GM23338 (cell line): ENCODE measurements around the gene RGS3. TPM values are rescaled to one million over a fixed set of nuclear protein-coding genes. Genes with fewer than 3 reads are reported as not detected.

Experiments used
- ATAC-seq: fragments of 200-7000 bp; cut with Tn5 transposase; 3 replicates; pipeline ENCODE4 v1.9.1; 2020
- DNase-seq: peaks from one replicate; pipeline ENCODE4 v3.0.0-alpha.2; 2015; ENCODE audit warnings: low spot score
- H2AFZ ChIP-seq: fragments of 200-600 bp; sonication (generic); 2 replicates; pipeline ENCODE4 v1.8.0; 2016; ENCODE audit warnings: antibody characterized with exemption, mild to moderate bottlenecking, moderate library complexity
- H3F3A ChIP-seq: fragments of 200-600 bp; sonication (generic); replicated peaks from 2 replicates; pipeline ENCODE4 v1.8.0; 2017; ENCODE audit warnings: antibody characterized with exemption, mixed run types, low read depth
- H3K27ac ChIP-seq: fragments of 200-600 bp; sonication (generic); 2 replicates; pipeline ENCODE4 v1.6.1; 2016; ENCODE audit warnings: low read depth
- H3K27me3 ChIP-seq: fragments of 200-600 bp; sonication (generic); 2 replicates; pipeline ENCODE4 v1.8.0; 2016; ENCODE audit warnings: mild to moderate bottlenecking, mixed run types, moderate library complexity; ENCODE audit not compliant: insufficient read depth
- H3K36me3 ChIP-seq: fragments of 200-600 bp; sonication (generic); 2 replicates; pipeline ENCODE4 v1.8.0; 2016; ENCODE audit warnings: mild to moderate bottlenecking; ENCODE audit not compliant: insufficient read depth
- H3K4me1 ChIP-seq: fragments of 200-600 bp; sonication (generic); 2 replicates; pipeline ENCODE4 v1.8.0; 2016; ENCODE audit warnings: mild to moderate bottlenecking, moderate library complexity; ENCODE audit not compliant: insufficient read depth
- H3K4me2 ChIP-seq: fragments of 200-600 bp; sonication (generic); 2 replicates; pipeline ENCODE4 v1.7.1; 2017; ENCODE audit warnings: mixed run types
- H3K4me3 ChIP-seq: fragments of 200-600 bp; sonication (generic); 2 replicates; pipeline ENCODE4 v1.6.1; 2016; ENCODE audit warnings: mixed run types
- H3K79me2 ChIP-seq: fragments of 200-600 bp; sonication (generic); replicated peaks from 2 replicates; pipeline ENCODE4 v1.8.0; 2017; ENCODE audit warnings: mild to moderate bottlenecking; ENCODE audit not compliant: insufficient read depth
- H3K9me2 ChIP-seq: fragments of 200-600 bp; sonication (generic); 2 replicates; pipeline ENCODE4 v1.8.0; 2017; ENCODE audit not compliant: insufficient read depth
- H4K20me1 ChIP-seq: fragments of 200-600 bp; sonication (generic); replicated peaks from 2 replicates; pipeline ENCODE4 v1.8.0; 2017; ENCODE audit warnings: mild to moderate bottlenecking; ENCODE audit not compliant: insufficient read depth
- H3K27ac Mint-ChIP-seq: 2 replicates; pipeline ENCODE4 v1.8.0; 2020; ENCODE audit warnings: inconsistent platforms, mild to moderate bottlenecking, moderate library complexity, mixed read lengths
- H3K27me3 Mint-ChIP-seq: 3 replicates; pipeline ENCODE4 v1.8.0; 2022; ENCODE audit warnings: low read depth, mild to moderate bottlenecking, moderate library complexity, mixed read lengths, inconsistent platforms; ENCODE audit not compliant: insufficient read depth, poor library complexity
- H3K36me3 Mint-ChIP-seq: 3 replicates; pipeline ENCODE4 v1.8.0; 2021; ENCODE audit warnings: low read depth, mild to moderate bottlenecking, inconsistent platforms, moderate library complexity, mixed read lengths
- H3K4me1 Mint-ChIP-seq: 3 replicates; pipeline ENCODE4 v1.8.0; 2020; ENCODE audit warnings: mild to moderate bottlenecking, inconsistent platforms, mixed read lengths
- H3K4me3 Mint-ChIP-seq: 3 replicates; pipeline ENCODE4 v1.8.0; 2021; ENCODE audit warnings: moderate library complexity, mild to moderate bottlenecking, inconsistent platforms, mixed read lengths
- H3K9me3 Mint-ChIP-seq: 3 replicates; pipeline ENCODE4 v1.8.0; 2020; ENCODE audit warnings: moderate library complexity, mild to moderate bottlenecking, inconsistent platforms, mixed read lengths
- ETS1 ChIP-seq: IDR thresholded peaks from 2 replicates; pipeline ENCODE4 v1.6.1; 2016; ENCODE audit warnings: antibody characterized with exemption
- JUNB ChIP-seq: IDR thresholded peaks from one replicate; pipeline ENCODE4 v1.6.1; 2016; ENCODE audit warnings: antibody characterized with exemption; ENCODE audit not compliant: unreplicated experiment
- NANOG ChIP-seq: IDR thresholded peaks from 2 replicates; pipeline ENCODE4 v1.6.1; 2016; ENCODE audit warnings: antibody characterized with exemption, borderline replicate concordance
- POLR2AphosphoS5 ChIP-seq: IDR thresholded peaks from 2 replicates; pipeline ENCODE4 v1.6.1; 2016; ENCODE audit warnings: antibody characterized with exemption, low read depth
- ZNF331 ChIP-seq: fragments of 250-450 bp; sonication (Bioruptor Pico); IDR thresholded peaks from 2 replicates; pipeline ENCODE4 v1.5.0; 2020; ENCODE audit warnings: low read depth, mild to moderate bottlenecking, moderate library complexity
- ZNF462 ChIP-seq: fragments of 250-450 bp; sonication (Bioruptor Pico); IDR thresholded peaks from 2 replicates; pipeline ENCODE4 v1.5.0; 2020; ENCODE audit warnings: mild to moderate bottlenecking, moderate library complexity
- polyA plus RNA-seq: library from polyadenylated mRNA; unstranded; fragments of >200 nt; fragmentation: Nextera tagmentation; extraction: Ambion mirVana; gene quantifications from 2 replicates; pipeline ENCODE4 v1.2.1, GENCODE V29; 2016
- total RNA-seq: library from RNA; depleted of rRNA; stranded (reverse); fragments of >200 nt; shearing (Covaris generic); gene quantifications from 2 replicates; pipeline ENCODE4 v1.2.3, GENCODE V29; 2014

The RGS3 gene
- total and polyA plus RNA-seq, 2 experiments from 2014 or later = 14.2 to 24.3 TPM

DNA sequence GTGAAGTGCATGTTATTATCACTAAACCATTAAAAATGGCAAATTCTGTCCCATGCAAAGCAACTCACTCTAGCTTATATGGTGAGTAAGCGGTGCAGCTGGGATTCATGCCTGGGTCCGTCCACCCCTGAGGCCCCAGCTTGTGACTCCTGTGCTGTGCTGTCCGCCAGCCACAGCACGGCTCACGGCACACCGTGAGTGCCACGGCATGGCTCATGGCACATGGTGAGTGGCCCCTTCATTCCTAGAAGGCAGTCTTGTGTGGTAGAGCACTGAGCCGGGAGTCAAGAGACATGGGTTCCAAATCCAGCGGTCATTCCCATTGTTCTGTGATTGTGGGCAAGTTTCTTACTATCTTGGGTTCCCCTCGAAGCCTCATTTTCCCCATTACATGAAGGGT is 18.8 kb downstream of the RGS3 start (continued):
- TF ChIP-seq ZNF462 (CRISPR knock-in tag) (no peak), POLR2AphosphoS5 (no peak), ZNF331 (no peak), ETS1 (no peak)

DNA sequence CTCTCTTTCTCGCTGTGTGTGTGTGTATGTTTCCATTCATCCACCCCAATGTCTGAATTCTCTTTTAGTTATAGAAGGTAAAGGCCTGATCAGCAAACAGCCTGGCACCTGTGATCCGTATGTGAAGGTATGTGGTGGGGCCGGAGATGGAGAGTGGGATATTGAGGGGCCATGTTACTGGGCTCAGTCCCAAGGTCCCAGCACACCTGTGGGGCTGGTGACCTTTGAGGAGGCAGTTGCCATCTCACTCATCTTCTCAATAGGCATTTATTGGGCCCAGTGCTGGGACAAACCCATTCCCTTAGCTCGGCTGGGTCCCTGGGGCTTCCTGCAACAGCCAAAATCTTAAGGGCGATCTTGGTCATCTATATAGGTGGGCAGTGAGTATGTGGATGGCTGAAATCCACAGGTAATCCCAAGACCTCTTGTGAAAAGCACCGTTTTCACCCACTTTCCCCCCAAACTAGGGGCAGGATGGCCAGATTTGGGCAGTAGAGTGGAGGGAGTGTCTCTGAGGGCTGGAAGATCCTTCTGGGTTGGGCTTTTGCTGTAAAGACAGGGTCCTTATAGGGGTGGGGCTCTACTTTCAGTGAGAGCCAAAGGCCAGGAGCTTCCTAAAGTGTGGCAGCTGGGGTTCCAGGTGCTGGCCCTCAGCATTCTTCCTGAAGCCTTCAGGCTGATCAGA is 19.6 kb downstream of the RGS3 start:
- TF ChIP-seq ETS1 (no peak), JUNB (no peak), NANOG (no peak)
- Histone ChIP-seq H3K27ac (no peak overlapping the region), H3K4me1 (0 out of 2 replicates have a peak, but pooled peaks cover 2% of the 10 kb centered on the region), H3K4me3 (no peak overlapping the region), H3K9me2 (no peaks in the 10 kb centered on the region), H3K36me3 (no peaks in the 10 kb centered on the region), H3K4me2 (no peak overlapping the region), H3F3A (no peaks in the 10 kb centered on the region), H3K79me2 (no peaks in the 10 kb centered on the region), H4K20me1 (no peaks in the 10 kb centered on the region), H2AFZ (no peak overlapping the region), H3K27me3 (no peaks in the 10 kb centered on the region)
- H3K27me3 Mint-ChIP-seq = peaks cover 9% of the 10 kb centered on the region
- H3K4me3 Mint-ChIP-seq = no peak overlapping the region
- peaks cover 10% of the 10 kb centered on the region for H3K4me1 Mint-ChIP-seq
- no peak overlapping the region for H3K27ac Mint-ChIP-seq
- H3K9me3 Mint-ChIP-seq = no peaks in the 10 kb centered on the region
- ATAC-seq (no peak), DNase-seq (no peak)
- no peaks in the 10 kb centered on the region for H3K36me3 Mint-ChIP-seq
